Measurements from ENCODE around the gene LCN10.
"Not testable (repeated sequence)": the region's sequence is repeated elsewhere in the genome, so short reads cannot be mapped to it uniquely, and the experiment has no call there.

The LCN10 gene

DNA sequence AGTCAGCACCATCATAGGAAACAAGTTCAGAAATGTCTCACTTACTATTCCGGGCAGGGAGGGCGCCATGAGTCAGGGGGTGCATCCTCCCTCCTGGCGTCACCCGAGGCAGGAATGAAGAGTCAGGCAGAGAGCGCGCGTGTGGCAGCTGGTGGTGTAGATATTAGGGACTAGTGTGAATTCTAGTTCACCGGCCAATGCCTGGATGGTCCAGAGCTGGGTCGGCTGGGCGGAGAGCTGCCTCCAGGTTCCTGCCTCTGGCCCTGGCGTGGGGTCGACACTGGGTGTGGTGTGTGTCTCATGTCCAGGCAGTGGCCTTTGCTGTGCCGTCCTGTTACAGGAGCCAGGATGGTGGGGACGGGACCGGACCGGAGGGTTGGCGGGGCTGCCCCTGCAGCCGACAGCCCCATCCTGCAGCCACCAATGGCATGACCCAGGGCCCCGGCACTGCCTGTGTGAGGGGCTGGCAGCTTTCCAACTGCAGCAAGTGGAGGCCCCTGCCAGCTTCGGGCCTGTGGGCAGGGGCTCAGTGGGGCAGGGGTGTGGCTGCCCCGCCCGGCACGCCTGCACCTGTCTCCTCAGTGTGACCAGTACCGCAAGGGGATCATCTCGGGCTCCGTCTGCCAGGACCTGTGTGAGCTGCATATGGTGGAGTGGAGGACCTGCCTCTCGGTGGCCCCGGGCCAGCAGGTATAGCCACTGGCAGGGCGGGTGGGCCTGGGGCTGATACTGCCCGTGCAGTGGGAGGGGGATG is 21.2 kb downstream of the LCN10 start:
- in situ Hi-C loops (cut with HindIII; ENCODE audit: low sequenced_read_pairs): no loop called here

DNA sequence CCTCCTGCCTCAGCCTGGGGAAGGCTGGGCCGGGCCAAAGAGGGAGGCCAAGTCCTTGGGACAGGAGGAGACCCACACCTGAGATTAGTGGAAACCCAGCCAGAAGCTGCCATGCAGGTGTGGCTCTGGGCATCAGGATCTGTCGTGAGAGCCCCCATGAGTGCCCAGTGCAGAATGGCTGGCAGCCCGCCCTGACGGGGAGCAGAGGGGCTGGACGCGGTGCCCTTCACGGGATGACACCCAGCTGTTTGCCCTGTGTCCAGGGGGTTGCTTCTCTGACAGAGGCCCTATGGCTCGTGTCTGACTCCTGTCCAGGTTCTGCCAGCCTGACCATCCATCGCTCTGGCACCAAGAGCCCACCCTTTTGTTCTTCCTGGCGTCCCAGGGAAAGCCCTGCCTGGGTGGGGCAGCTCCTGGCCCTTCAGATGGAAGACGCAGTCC is 21.8 kb downstream of the LCN10 start:
- in situ Hi-C loops (cut with HindIII; ENCODE audit: low sequenced_read_pairs): no loop called here

- in situ Hi-C loops (cut with HindIII; ENCODE audit: low sequenced_read_pairs): no loop called here
These were observed 22.4 kb downstream of the LCN10 start for GRCh38 chr9:136720251-136720897.

DNA sequence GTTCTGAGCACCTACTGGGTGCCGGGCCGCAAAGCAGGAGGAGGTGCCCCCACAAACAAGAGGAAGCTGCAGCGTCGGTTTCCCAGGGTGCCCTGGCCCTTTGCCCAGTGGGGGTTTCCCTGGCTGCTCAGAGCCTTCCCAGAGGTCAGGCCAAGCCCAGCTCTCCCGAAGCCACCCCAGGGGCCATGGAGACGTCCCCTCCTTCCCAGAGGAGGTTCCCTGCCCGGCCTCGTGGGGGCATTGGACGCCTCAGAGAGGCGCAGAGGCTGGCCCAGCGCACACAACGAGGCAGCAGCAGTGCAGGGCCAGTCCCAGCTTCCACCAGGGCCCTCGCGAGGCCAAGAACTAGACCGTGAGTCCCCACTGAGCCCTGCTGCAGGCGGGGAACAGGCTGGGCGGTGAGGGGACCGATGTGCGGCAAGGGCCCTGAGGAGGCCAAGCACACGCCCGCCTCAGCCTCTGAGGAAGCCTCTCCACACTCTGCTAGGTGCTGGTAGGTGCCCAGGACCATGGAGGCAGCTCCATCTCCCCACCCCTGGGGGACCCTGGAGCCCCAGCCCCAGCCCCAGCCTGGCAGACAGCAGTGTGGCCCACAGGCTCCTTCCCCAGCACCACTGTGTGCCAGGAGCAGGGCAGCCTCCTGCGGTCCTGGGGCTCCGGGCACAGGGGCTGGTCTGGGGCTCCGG is 23.4 kb downstream of the LCN10 start:
- in situ Hi-C loops (cut with HindIII; ENCODE audit: low sequenced_read_pairs): no loop called here

DNA sequence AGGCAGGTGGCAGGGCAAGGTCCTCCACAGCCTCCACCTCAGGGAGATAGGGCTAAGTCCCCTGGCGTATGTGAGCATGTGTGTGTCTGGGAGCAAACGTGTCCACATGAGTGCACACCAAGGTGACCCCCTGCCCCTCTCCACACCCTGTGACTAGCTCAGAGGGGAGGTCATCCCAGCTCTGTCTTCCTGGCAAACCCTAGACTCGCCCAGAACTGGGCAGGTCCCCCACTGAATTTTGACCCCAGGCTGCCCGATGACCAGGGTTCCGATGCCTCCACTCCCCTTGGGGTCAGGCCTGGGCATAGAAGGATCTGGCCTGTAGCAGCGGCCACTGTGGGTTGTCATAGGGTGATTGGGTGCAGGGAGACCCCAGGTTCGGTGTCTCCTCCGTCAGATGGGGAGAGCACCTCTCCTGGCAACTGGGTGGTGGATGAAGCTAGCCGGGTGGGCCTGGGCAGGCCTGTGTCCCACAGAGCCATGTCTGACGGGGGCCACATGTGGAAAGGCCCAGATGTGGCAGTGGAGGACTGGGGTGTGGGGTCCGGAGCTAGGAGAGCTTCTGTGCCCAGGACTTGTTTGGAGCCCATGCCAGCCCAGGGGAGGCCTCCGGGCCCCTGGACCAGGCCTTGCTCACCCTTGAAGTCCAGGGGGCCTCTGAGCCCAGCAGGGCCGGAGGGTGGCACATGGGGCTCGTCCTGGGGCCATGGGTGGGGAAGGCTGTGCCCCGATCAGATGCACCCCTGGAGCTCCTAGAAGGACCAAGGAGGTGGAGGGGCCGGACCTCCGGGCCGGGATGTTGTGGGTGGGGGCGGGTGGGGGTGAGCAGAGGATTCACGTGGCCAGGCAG is 24.2 kb downstream of the LCN10 start:
- in situ Hi-C loops (cut with HindIII; ENCODE audit: low sequenced_read_pairs): no loop called here

DNA sequence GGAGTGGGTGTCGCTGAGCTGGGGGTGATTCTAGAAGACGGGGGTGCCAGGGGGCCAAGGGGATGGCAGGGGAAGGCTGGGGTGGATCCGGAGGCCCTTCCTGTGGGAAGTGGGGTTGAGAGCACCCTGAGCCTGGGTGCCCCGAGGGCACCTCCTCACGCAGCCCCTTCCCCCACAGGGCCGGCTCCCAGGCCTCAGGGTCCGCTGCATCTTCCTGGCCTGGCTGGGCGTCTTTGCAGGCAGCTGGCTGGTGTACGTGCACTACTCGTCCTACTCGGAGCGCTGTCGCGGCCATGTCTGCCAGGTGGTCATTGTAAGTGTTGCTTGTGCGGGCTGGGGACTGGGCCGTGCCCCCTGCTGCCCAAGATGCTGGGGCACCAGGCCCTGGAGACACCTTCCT is 25.3 kb downstream of the LCN10 start:
- in situ Hi-C loops (cut with HindIII; ENCODE audit: low sequenced_read_pairs): no loop called here

- in situ Hi-C loops (cut with HindIII; ENCODE audit: low sequenced_read_pairs): no loop called here
These were observed 27.9 kb downstream of the LCN10 start for GRCh38 chr9:136714893-136715274.

DNA sequence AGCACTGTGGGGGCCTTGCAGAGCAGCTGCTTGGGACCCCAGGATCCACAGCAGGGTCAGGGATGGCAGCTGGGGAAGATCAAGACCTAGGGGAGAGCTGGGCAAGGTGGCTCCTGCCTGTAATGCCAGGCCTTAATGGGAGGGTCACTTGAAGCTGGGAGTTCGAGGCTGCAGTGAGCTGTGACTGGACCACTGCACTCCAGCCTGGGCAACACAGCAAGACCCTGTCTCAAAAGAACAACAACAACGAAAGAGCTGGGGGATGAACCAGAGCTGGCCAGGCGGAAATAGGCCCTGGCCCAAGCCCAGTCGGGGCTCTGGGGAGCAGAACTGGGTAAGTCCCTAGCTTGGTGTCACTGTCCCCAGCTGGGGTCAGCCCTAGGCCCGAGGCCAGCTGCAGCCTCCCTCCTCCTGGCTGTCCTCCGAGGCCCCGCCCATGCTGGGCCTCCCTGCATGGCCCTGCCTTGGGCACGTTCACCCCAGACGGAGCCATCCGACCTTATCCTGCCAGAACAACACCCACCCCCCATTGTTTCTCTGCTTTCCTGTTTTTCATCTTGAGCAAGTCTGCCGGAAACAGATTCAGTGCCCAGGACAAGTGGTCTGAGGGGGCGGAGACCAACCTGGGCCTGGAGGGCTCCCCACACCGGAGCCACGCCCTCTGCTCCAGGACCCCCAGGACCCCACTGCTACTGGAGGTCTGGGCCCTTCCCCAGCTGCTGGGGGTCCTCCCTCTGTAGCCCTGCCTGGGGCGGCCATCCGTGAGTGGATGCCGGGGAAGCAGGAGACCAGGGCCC is 28.4 kb downstream of the LCN10 start:
- in situ Hi-C loops (cut with HindIII; ENCODE audit: low sequenced_read_pairs): no loop called here

DNA sequence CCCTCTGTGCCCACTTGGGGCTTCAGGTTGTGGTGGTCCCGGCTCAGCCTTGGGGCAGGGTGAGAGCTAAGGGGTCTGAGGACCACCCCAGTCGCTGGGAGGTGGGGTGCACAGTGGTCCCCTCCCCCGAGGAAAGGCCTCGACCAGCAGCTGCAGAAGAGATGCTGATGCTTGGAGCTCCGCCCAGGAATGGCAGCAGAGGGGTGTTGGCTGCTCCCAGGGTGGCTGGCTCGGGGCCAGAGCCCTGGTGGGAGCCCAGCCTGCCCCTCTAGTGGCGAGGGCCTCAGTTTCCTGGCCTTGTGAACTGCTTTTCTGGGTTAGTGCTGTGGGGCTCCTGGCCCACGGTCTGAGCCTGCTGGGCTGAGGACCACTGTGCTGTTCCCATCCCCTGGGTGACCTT is 29.2 kb downstream of the LCN10 start:
- in situ Hi-C loops (cut with HindIII; ENCODE audit: low sequenced_read_pairs): no loop called here

- in situ Hi-C loops (cut with HindIII; ENCODE audit: low sequenced_read_pairs): no loop called here
These were observed 29.8 kb downstream of the LCN10 start for GRCh38 chr9:136712690-136713544.

- in situ Hi-C loops (cut with HindIII; ENCODE audit: low sequenced_read_pairs): no loop called here
These were observed 30.7 kb downstream of the LCN10 start, which contains the start of gene DIPK1B for GRCh38 chr9:136711751-136712689. Gene DIPK1B (plus strand): TSS chr9:136712572. CDS start chr9:136712666, 94 bp downstream.

- in situ Hi-C loops (cut with HindIII; ENCODE audit: low sequenced_read_pairs): not testable (repeated sequence)
These were observed 31.5 kb downstream of the LCN10 start for GRCh38 chr9:136711219-136711648.

DNA sequence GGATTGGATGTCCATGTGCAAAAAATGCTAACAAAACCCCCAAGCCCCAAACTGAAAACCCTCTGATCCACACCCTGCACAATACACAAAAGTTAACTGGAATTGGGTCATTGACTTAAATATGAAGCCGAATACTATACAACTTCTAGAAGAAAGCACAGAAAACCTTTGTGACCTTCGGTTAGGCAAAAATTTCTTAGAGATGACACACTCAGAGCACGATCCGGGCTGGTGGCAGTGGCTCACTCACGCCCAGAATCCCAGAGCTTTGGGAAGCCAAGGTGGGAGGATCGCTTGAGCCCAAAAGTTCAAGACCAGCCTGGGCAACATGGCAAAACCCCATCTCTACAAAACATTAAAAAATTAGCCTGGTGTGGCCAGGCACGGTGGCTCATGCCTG is 32.2 kb downstream of the LCN10 start:
- in situ Hi-C loops (cut with HindIII; ENCODE audit: low sequenced_read_pairs): no loop called here

DNA sequence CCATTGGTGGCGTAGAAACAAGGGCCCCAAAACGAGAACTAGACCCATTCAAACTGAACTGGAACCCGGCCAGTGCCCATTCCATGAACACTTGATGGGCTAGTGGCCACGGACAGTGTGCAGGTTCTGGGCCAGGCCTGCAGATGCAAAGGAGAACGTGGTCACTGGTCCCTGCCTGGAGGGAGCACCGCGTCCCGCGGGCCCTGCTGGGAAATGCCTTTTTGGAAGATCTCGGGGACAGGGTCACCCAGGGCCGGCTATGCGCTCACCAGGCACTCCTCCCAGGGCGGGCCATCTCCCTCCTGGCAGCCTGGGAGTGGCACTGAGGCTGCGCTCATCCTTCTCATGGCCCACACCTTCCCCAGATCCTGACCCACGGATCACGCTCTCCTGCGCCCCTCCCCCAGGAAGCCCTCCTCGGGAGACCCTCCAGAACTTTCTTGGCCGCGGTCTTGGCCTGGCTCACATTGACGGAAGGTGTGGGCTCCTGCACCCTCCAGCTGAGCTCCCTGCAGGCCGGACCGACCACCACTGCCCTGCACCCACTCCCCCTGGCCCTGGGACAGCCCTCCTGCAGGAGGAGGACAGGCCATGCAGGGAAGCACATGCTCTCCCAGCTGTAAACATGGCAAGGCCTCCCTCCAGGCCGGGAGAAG is 33.2 kb downstream of the LCN10 start:
- in situ Hi-C loops (cut with HindIII; ENCODE audit: low sequenced_read_pairs): no loop called here

DNA sequence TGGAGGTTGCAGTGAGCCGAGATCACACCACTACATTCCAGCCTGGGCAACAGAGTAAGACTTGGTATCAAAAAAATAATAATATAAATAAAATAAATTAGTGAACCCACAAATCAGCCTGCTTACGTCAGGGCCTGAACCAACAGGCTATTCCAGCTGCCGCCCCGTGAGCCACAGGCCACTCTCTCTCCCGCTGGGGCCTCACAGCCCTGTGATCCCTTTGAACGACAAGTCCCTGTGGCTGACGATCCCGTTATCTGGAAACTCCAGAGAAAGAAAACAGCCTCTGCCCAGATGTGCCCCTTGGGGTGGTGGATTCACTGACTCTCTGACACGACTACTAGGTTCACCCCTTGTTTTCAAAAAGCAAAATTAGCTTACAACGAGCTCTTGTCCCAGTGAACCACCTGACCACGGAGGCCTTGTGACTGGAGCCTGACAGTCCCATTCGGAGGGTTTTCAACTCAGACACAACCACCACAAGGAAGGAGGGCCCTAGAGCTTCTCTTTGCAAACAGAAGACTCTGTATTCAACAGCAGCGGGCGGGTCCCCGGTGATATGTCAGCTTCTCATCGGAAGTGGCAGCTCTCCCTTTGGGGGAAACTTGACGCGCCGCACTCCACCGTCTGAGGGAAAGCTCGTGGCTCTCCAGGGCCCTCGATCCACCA is 34.8 kb downstream of the LCN10 start:
- in situ Hi-C loops (cut with HindIII; ENCODE audit: low sequenced_read_pairs): no loop called here

DNA sequence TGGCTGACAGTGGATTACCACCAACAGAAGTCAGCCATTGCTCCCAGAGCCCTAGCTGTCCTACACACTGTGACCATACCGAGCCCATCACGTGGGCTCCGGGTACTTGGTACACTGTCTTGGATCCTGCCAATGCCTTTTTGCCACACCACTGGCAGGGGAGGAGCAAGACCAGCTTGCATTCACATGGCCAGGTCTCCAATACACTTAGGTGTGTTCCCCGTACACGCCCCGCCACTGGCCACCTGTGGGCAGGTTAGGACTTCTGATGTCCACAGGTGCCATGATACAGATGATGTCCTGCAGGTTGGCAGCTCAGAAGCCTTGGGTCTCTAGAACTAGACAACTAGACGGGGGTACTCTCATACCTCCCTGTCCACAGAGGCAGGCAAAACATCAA is 35.7 kb downstream of the LCN10 start:
- in situ Hi-C loops (cut with HindIII; ENCODE audit: low sequenced_read_pairs): no loop called here

DNA sequence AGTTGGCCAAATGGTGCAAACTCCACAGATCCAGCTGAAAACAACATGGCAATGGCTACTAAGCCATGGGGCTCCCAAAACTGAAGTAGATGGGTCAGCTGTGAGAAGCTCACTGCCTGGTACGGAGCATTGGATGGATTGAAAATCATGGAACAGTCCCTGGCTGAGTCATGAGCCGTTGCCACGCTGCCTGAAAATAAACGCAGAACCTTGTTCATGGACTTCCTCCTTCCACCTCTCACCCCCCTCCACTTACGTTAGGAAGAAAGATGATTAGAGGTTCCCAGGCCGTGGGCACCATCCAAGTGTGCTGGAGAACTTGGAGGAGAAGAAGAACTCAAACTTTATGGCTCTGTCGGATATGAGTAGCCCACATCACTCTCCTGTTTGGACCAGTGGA is 37.2 kb downstream of the LCN10 start:
- in situ Hi-C loops (cut with HindIII; ENCODE audit: low sequenced_read_pairs): no loop called here

Data from DLD1 (cell line).